ENCODE data around the gene ANO9. TPM values are rescaled to one million over a fixed set of nuclear protein-coding genes. Genes with fewer than 3 reads are reported as not detected.

ANO9 gene
- total RNA-seq, 1 donor from 2014 or later = 33.8 TPM

- Mint-ChIP-seq H3K27me3 (ENCODE audit: insufficient read depth) (no peaks in the 10 kb centered on the region), H3K9me3 (no peaks in the 10 kb centered on the region), H3K4me1 (ENCODE audit: low read depth) (no peaks in the 10 kb centered on the region), H3K4me3 (no peak overlapping the region), H3K36me3 (ENCODE audit: low read depth) (peaks cover 6% of the 10 kb centered on the region), H3K27ac (no peak overlapping the region)
- no peak for DNase-seq (ENCODE audit: low spot score)
- intact Hi-C loops (cut with micrococcal nuclease) = no loop called here
Observed at GRCh38 chr11:468036-468435, 26.2 kb upstream of the ANO9 start.

GRCh38 chr11:465896-466530 lies 24.2 kb upstream of the ANO9 start:
- H3K9me3 Mint-ChIP-seq = no peaks in the 10 kb centered on the region
- DNase-seq (ENCODE audit: low spot score) = no peak
- no peak overlapping the region for H3K27ac Mint-ChIP-seq
- no peaks in the 10 kb centered on the region for H3K27me3 Mint-ChIP-seq (ENCODE audit: insufficient read depth)
- intact Hi-C loops (cut with micrococcal nuclease) = no loop called here
- H3K4me3 Mint-ChIP-seq = no peak overlapping the region
- no peaks in the 10 kb centered on the region for H3K4me1 Mint-ChIP-seq (ENCODE audit: low read depth)
- peaks cover 6% of the 10 kb centered on the region for H3K36me3 Mint-ChIP-seq (ENCODE audit: low read depth)

- H3K4me1 Mint-ChIP-seq (ENCODE audit: low read depth) = no peaks in the 10 kb centered on the region
- no peak overlapping the region for H3K4me3 Mint-ChIP-seq
- no peak overlapping the region for H3K27ac Mint-ChIP-seq
- DNase-seq (ENCODE audit: low spot score) = no peak
- intact Hi-C loops (cut with micrococcal nuclease) = no loop called here
- H3K36me3 Mint-ChIP-seq (ENCODE audit: low read depth) = peaks cover 9% of the 10 kb centered on the region
- no peaks in the 10 kb centered on the region for H3K9me3 Mint-ChIP-seq
- H3K27me3 Mint-ChIP-seq (ENCODE audit: insufficient read depth) = no peaks in the 10 kb centered on the region
Observed at GRCh38 chr11:464316-464715, 22.5 kb upstream of the ANO9 start.

- no peak overlapping the region for H3K4me3 Mint-ChIP-seq
- DNase-seq (ENCODE audit: low spot score) = no peak
- H3K27me3 Mint-ChIP-seq (ENCODE audit: insufficient read depth) = no peaks in the 10 kb centered on the region
- no peaks in the 10 kb centered on the region for H3K9me3 Mint-ChIP-seq
- intact Hi-C loops (cut with micrococcal nuclease) = no loop called here
- peaks cover 9% of the 10 kb centered on the region for H3K36me3 Mint-ChIP-seq (ENCODE audit: low read depth)
- no peak overlapping the region for H3K27ac Mint-ChIP-seq
- peaks cover 5% of the 10 kb centered on the region for H3K4me1 Mint-ChIP-seq (ENCODE audit: low read depth)
Observed at GRCh38 chr11:462107-462890, 20.5 kb upstream of the ANO9 start.

- no peak overlapping the region for H3K4me3 Mint-ChIP-seq
Observed at GRCh38 chr11:461626-462025, 19.8 kb upstream of the ANO9 start.

GRCh38 chr11:460331-461199 lies 18.8 kb upstream of the ANO9 start:
- H3K4me3 Mint-ChIP-seq = no peak overlapping the region
- H3K36me3 Mint-ChIP-seq (ENCODE audit: low read depth) = peaks cover 14% of the 10 kb centered on the region
- H3K4me1 Mint-ChIP-seq (ENCODE audit: low read depth) = peaks cover 22% of the 10 kb centered on the region
- intact Hi-C loops (cut with micrococcal nuclease) = no loop called here
- no peak for DNase-seq (ENCODE audit: low spot score)
- no peaks in the 10 kb centered on the region for H3K27me3 Mint-ChIP-seq (ENCODE audit: insufficient read depth)
- no peak overlapping the region for H3K27ac Mint-ChIP-seq
- no peaks in the 10 kb centered on the region for H3K9me3 Mint-ChIP-seq

More at GRCh38 chr11:461626-462025, 19.8 kb upstream of the ANO9 start:
- no peak for DNase-seq (ENCODE audit: low spot score)
- H3K36me3 Mint-ChIP-seq (ENCODE audit: low read depth) = peaks cover 14% of the 10 kb centered on the region
- peaks cover 11% of the 10 kb centered on the region for H3K4me1 Mint-ChIP-seq (ENCODE audit: low read depth)
- H3K27me3 Mint-ChIP-seq (ENCODE audit: insufficient read depth) = no peaks in the 10 kb centered on the region
- intact Hi-C loops (cut with micrococcal nuclease) = no loop called here
- H3K27ac Mint-ChIP-seq = no peak overlapping the region
- no peaks in the 10 kb centered on the region for H3K9me3 Mint-ChIP-seq

- no peaks in the 10 kb centered on the region for H3K9me3 Mint-ChIP-seq
- no peaks in the 10 kb centered on the region for H3K27me3 Mint-ChIP-seq (ENCODE audit: insufficient read depth)
- peaks cover 23% of the 10 kb centered on the region for H3K4me1 Mint-ChIP-seq (ENCODE audit: low read depth)
- no peak for DNase-seq (ENCODE audit: low spot score)
- H3K36me3 Mint-ChIP-seq (ENCODE audit: low read depth) = peaks cover 19% of the 10 kb centered on the region
- no peak overlapping the region for H3K4me3 Mint-ChIP-seq
- no peak overlapping the region for H3K27ac Mint-ChIP-seq
- intact Hi-C loops (cut with micrococcal nuclease) = no loop called here
Observed at GRCh38 chr11:459511-460220, 17.9 kb upstream of the ANO9 start.

GRCh38 chr11:457111-457760 lies 15.4 kb upstream of the ANO9 start:
- intact Hi-C loops (cut with micrococcal nuclease) = no loop called here
- no peaks in the 10 kb centered on the region for H3K27me3 Mint-ChIP-seq (ENCODE audit: insufficient read depth)
- peak overlapping the region; percentile 34 for H3K4me3 Mint-ChIP-seq
- H3K9me3 Mint-ChIP-seq = no peaks in the 10 kb centered on the region
- no peak for DNase-seq (ENCODE audit: low spot score)
- H3K27ac Mint-ChIP-seq = peak overlapping the region; percentile 66
- peaks cover 23% of the 10 kb centered on the region for H3K4me1 Mint-ChIP-seq (ENCODE audit: low read depth)
- peaks cover 31% of the 10 kb centered on the region for H3K36me3 Mint-ChIP-seq (ENCODE audit: low read depth)

GRCh38 chr11:456533-456932 lies 14.7 kb upstream of the ANO9 start:
- H3K36me3 Mint-ChIP-seq (ENCODE audit: low read depth) = peaks cover 31% of the 10 kb centered on the region
- intact Hi-C loops (cut with micrococcal nuclease) = no loop called here
- no peaks in the 10 kb centered on the region for H3K9me3 Mint-ChIP-seq
- peak overlapping the region; percentile 66 for H3K27ac Mint-ChIP-seq
- no peaks in the 10 kb centered on the region for H3K27me3 Mint-ChIP-seq (ENCODE audit: insufficient read depth)
- H3K4me1 Mint-ChIP-seq (ENCODE audit: low read depth) = peaks cover 25% of the 10 kb centered on the region
- H3K4me3 Mint-ChIP-seq = peak overlapping the region; percentile 34
- peak; percentile 24 for DNase-seq (ENCODE audit: low spot score)

GRCh38 chr11:455566-456147 lies 13.8 kb upstream of the ANO9 start:
- Mint-ChIP-seq H3K4me3 (no peak overlapping the region), H3K27me3 (ENCODE audit: insufficient read depth) (no peaks in the 10 kb centered on the region), H3K4me1 (ENCODE audit: low read depth) (peaks cover 34% of the 10 kb centered on the region), H3K27ac (no peak overlapping the region), H3K36me3 (ENCODE audit: low read depth) (peaks cover 31% of the 10 kb centered on the region), H3K9me3 (no peaks in the 10 kb centered on the region)
- no peak for DNase-seq (ENCODE audit: low spot score)
- intact Hi-C loops (cut with micrococcal nuclease) = no loop called here

- no peak for DNase-seq (ENCODE audit: low spot score)
- Mint-ChIP-seq H3K36me3 (ENCODE audit: low read depth) (peaks cover 31% of the 10 kb centered on the region), H3K9me3 (no peaks in the 10 kb centered on the region), H3K27me3 (ENCODE audit: insufficient read depth) (no peaks in the 10 kb centered on the region), H3K27ac (no peak overlapping the region), H3K4me3 (no peak overlapping the region), H3K4me1 (ENCODE audit: low read depth) (peaks cover 34% of the 10 kb centered on the region)
- intact Hi-C loops (cut with micrococcal nuclease) = no loop called here
Observed at GRCh38 chr11:454801-455565, 13.2 kb upstream of the ANO9 start.
